Neutrophil (primary cell): Measurements from ENCODE around the gene MRPS10.

Source experiments
- H3K27ac ChIP-seq: fragments of 200-600 bp; sonication (generic); 2 replicates; pipeline ENCODE4 v1.5.1; 2016; ENCODE audit warnings: mild to moderate bottlenecking, moderate library complexity
- H3K27me3 ChIP-seq: fragments of 200-600 bp; sonication (generic); 2 replicates; pipeline ENCODE4 v1.6.0; 2016; ENCODE audit warnings: mild to moderate bottlenecking
- H3K36me3 ChIP-seq: fragments of 200-600 bp; sonication (generic); 2 replicates; pipeline ENCODE4 v1.5.1; 2017
- H3K4me1 ChIP-seq, 2 experiments: fragments of 200-600 bp in 1 of 2; sonication (generic) in 1 of 2; 1 replicate in 1 of 2; 2 replicates in 1 of 2; pipeline versions ENCODE4 v1.5.1 to v1.6.1; 2013 to 2016; ENCODE audit warnings: low read depth in 1 of 2, low read length in 1 of 2, mild to moderate bottlenecking in 1 of 2, moderate library complexity in 1 of 2; ENCODE audit not compliant: control insufficient read depth in 1 of 2, insufficient read depth in 1 of 2
- H3K4me3 ChIP-seq, 2 experiments: fragments of 200-600 bp in 1 of 2; sonication (generic) in 1 of 2; 1 replicate in 1 of 2; 2 replicates in 1 of 2; pipeline ENCODE4 v1.5.1; 2013 to 2016; ENCODE audit warnings: low read depth in 1 of 2, low read length in 1 of 2, mild to moderate bottlenecking in 1 of 2, moderate library complexity in 1 of 2
- H3K9me3 ChIP-seq: fragments of 200-600 bp; sonication (generic); 2 replicates; pipeline ENCODE4 v1.5.1; 2016
- TF ChIP-seq, protein P1 (sequence below): fragments of 200-600 bp; sonication (generic); IDR thresholded peaks from 2 replicates; pipeline ENCODE4 v1.5.1; 2016; ENCODE audit warnings: antibody characterized with exemption

Gene MRPS10

DNA sequence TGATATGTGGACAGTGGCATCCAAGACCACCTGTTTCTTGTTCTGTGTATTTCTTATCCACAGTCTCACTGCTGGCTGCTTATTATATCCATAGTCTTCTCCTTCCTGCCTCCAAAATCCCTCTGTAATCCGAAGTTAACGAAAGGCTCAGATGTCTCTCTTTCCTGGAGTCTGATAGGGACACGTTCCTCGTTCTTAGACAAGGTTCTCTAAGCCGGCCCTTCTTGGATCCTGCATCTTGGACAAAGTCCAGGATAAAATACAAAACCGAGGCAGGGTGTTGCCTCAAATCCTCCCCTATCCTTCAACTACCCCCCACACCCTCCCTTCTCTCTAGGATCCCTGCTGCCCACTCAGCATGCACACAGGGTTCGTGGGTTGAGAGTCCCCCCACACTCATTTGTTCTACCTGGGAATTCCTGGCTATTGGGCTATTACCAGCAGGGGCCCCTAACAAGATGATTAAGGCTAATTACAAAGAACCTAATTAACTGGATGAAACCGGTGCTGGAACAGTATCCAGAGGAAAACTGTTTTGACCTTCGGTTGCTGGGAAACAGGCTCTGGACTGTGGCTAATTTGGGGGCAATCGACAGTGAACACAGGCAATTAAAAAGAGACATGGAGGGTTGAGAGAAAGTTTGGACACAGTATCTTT lies 32.7 kb upstream of the MRPS10 start:
- H3K36me3 ChIP-seq, result peaks cover 90% of the 10 kb centered on the region

DNA sequence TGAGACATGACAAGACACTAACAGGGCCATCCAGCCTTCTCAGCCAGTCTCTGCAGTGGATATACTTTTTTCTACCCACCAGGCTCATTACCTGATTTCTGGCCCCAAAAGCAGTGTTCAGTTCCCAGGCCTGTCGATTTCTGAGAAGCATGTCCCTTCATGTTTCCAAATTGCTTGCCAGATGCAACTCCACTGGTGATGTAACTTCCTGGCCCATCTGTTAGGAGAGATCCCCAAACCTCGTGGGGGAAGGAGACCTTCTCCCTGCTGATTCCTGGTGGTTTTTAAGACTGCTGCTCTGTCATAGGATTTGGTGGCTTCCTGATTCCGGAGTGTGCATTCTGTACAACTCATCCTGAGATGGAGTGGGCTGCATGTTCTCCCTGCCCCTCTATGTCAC lies 31.6 kb upstream of the MRPS10 start:
- H3K27me3 ChIP-seq, result no peaks in the 10 kb centered on the region
- H3K27ac ChIP-seq, result peak overlapping the region; percentile 41
- H3K36me3 ChIP-seq, result peaks cover 89% of the 10 kb centered on the region
- H3K9me3 ChIP-seq, result no peaks in the 10 kb centered on the region
- TF ChIP-seq, protein P1, sequence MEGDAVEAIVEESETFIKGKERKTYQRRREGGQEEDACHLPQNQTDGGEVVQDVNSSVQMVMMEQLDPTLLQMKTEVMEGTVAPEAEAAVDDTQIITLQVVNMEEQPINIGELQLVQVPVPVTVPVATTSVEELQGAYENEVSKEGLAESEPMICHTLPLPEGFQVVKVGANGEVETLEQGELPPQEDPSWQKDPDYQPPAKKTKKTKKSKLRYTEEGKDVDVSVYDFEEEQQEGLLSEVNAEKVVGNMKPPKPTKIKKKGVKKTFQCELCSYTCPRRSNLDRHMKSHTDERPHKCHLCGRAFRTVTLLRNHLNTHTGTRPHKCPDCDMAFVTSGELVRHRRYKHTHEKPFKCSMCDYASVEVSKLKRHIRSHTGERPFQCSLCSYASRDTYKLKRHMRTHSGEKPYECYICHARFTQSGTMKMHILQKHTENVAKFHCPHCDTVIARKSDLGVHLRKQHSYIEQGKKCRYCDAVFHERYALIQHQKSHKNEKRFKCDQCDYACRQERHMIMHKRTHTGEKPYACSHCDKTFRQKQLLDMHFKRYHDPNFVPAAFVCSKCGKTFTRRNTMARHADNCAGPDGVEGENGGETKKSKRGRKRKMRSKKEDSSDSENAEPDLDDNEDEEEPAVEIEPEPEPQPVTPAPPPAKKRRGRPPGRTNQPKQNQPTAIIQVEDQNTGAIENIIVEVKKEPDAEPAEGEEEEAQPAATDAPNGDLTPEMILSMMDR, result no peak
- H3K4me1 ChIP-seq, result peaks cover 5 to 6% of the 10 kb centered on the region in 2 experiments
- H3K4me3 ChIP-seq, result no peak overlapping the region

More for the DNA sequence above, 32.7 kb upstream of the MRPS10 start:
- no peaks in the 10 kb centered on the region for H3K27me3 ChIP-seq
- H3K4me3 ChIP-seq, result no peak overlapping the region
- H3K27ac ChIP-seq, result no peak overlapping the region
- H3K4me1 ChIP-seq, result peaks cover 5 to 6% of the 10 kb centered on the region in 2 experiments
- TF ChIP-seq, protein P1, result no peak
- H3K9me3 ChIP-seq, result no peaks in the 10 kb centered on the region

DNA sequence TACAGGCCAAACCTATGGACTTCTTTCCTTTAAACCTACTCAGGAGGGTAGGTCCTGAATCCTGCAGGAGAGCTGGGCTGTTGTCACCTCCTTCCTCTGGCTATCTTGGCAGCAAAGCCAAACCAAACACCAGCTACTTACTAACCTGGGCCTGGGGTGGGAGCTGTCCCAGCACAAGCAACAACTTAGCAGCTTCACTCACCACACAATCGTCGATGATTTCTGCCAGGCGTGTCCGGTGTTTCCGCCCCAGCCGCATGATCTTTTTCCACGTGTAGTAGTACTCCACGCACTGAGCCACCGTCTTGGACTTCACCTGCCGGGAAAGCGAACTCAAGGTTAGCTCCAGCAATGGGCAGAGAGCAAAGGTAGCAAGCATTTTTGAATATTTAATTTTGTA lies 25.4 kb upstream of the MRPS10 start:
- Histone ChIP-seq H3K4me1 (no peaks in the 10 kb centered on the region), H3K9me3 (no peaks in the 10 kb centered on the region), H3K27ac (no peak overlapping the region), H3K4me3 (no peak overlapping the region), H3K27me3 (no peaks in the 10 kb centered on the region), H3K36me3 (peaks cover 86% of the 10 kb centered on the region)
- TF ChIP-seq, protein P1, result no peak

DNA sequence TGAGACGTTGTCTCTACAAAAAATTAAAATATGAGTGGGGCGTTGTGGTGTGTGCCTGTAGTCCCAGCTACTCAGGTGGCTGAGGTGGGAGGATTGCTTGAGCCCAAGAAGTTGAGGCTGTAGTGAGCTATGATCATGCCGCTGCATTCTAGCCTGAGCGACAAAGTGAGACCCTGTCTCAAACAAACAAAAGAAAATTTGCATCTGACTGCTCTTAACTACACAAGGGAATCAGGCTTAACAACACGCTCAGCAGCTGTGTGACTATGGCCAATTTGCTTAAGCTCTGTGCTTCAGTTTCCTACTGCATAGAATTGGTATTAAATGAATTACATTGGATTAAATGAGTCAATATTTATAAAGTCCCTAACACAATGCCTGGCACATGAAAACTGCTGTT lies 24.3 kb upstream of the MRPS10 start:
- no peaks in the 10 kb centered on the region for H3K4me1 ChIP-seq
- TF ChIP-seq, protein P1, result no peak
- peaks cover 85% of the 10 kb centered on the region for H3K36me3 ChIP-seq
- no peak overlapping the region for H3K27ac ChIP-seq
- no peaks in the 10 kb centered on the region for H3K9me3 ChIP-seq
- no peaks in the 10 kb centered on the region for H3K27me3 ChIP-seq
- H3K4me3 ChIP-seq, result no peak overlapping the region

GRCh38 chr6:42239736-42240375 lies 22.2 kb upstream of the MRPS10 start:
- peaks cover 79% of the 10 kb centered on the region for H3K36me3 ChIP-seq
- H3K4me1 ChIP-seq, result no peaks in the 10 kb centered on the region
- no peak overlapping the region for H3K4me3 ChIP-seq
- H3K27me3 ChIP-seq, result no peaks in the 10 kb centered on the region
- TF ChIP-seq, protein P1, result no peak
- no peaks in the 10 kb centered on the region for H3K9me3 ChIP-seq
- no peak overlapping the region for H3K27ac ChIP-seq
